Neuronal stem cell (in vitro differentiated cells): ENCODE data around the gene FBXO34.

Experiments
- DNase-seq: peaks from one replicate; pipeline ENCODE4 v3.0.0-alpha.2; 2013; ENCODE audit warnings: low spot score
- H2AFZ ChIP-seq: one replicate; pipeline ENCODE4 v1.6.1; 2013; ENCODE audit warnings: mild to moderate bottlenecking, low read length, inconsistent platforms
- H2AK5ac ChIP-seq: 2 replicates; pipeline ENCODE4 v1.6.1; 2013; ENCODE audit warnings: low read depth, mild to moderate bottlenecking, inconsistent platforms, low read length, moderate library complexity, mixed read lengths
- H2BK120ac ChIP-seq: 2 replicates; pipeline ENCODE4 v1.6.1; 2013; ENCODE audit warnings: low read depth, mild to moderate bottlenecking, inconsistent platforms, low read length, moderate library complexity, mixed read lengths
- H2BK12ac ChIP-seq: one replicate; pipeline ENCODE4 v1.6.1; 2013; ENCODE audit warnings: low read length, inconsistent platforms
- H2BK15ac ChIP-seq: 2 replicates; pipeline ENCODE4 v1.6.1; 2013; ENCODE audit warnings: mild to moderate bottlenecking, low read length, inconsistent platforms, mixed read lengths
- H2BK5ac ChIP-seq: one replicate; pipeline ENCODE4 v1.6.1; 2013; ENCODE audit warnings: inconsistent platforms, mild to moderate bottlenecking, low read length, moderate library complexity
- H3K14ac ChIP-seq: one replicate; pipeline ENCODE4 v1.6.1; 2013; ENCODE audit warnings: low read length, inconsistent platforms
- H3K18ac ChIP-seq: 2 replicates; pipeline ENCODE4 v1.6.1; 2013; ENCODE audit warnings: low read length, inconsistent platforms
- H3K23ac ChIP-seq: 2 replicates; pipeline ENCODE4 v1.6.1; 2013; ENCODE audit warnings: low read depth, mild to moderate bottlenecking, mixed read lengths, low read length, inconsistent platforms; ENCODE audit not compliant: poor library complexity
- H3K27ac ChIP-seq: replicated peaks from 3 replicates; pipeline ENCODE4 v1.5.1; 2013; ENCODE audit warnings: low read length, inconsistent platforms
- H3K27me3 ChIP-seq, 3 experiments: 2 replicates each; pipeline ENCODE4 v1.6.1; 2013; ENCODE audit warnings: low read length in 3 of 3, mild to moderate bottlenecking in 2 of 3, inconsistent platforms in 1 of 3, low read depth in 1 of 3, mixed read lengths in 1 of 3, moderate library complexity in 1 of 3; ENCODE audit not compliant: control insufficient read depth in 3 of 3, insufficient read depth in 3 of 3
- H3K36me3 ChIP-seq, 2 donors: replicated peaks in 1 of 2; 2 replicates each; pipeline ENCODE4 v1.6.1; 2013; ENCODE audit warnings: low read length in 2 of 2; ENCODE audit not compliant: control insufficient read depth in 2 of 2, insufficient read depth in 2 of 2
- H3K4ac ChIP-seq: 2 replicates; pipeline ENCODE4 v1.6.1; 2013; ENCODE audit warnings: inconsistent platforms, mild to moderate bottlenecking, low read length, moderate library complexity
- H3K4me1 ChIP-seq, 2 donors: 1 replicate in 1 of 2; 2 replicates in 1 of 2; pipeline ENCODE4 v1.6.1; 2013; ENCODE audit warnings: low read length in 2 of 2, low read depth in 1 of 2; ENCODE audit not compliant: control insufficient read depth in 2 of 2, insufficient read depth in 1 of 2
- H3K4me2 ChIP-seq: one replicate; pipeline ENCODE4 v1.6.1; 2013; ENCODE audit warnings: mild to moderate bottlenecking, low read length, inconsistent platforms; ENCODE audit not compliant: insufficient read depth, poor library complexity, severe bottlenecking
- H3K4me3 ChIP-seq, 2 donors: 2 replicates each; pipeline ENCODE4 v1.5.1; 2013; ENCODE audit warnings: low read length in 2 of 2, mild to moderate bottlenecking in 2 of 2, inconsistent platforms in 1 of 2, moderate library complexity in 1 of 2
- H3K79me1 ChIP-seq: one replicate; pipeline ENCODE4 v1.6.1; 2013; ENCODE audit warnings: low read depth, mild to moderate bottlenecking, inconsistent platforms, low read length, moderate library complexity
- H3K9ac ChIP-seq: one replicate; pipeline ENCODE4 v1.6.1; 2013; ENCODE audit warnings: mild to moderate bottlenecking, low read depth, low read length, inconsistent platforms; ENCODE audit not compliant: poor library complexity
- H3K9me3 ChIP-seq, 2 donors: replicated peaks in 1 of 2; 2 replicates each; pipeline versions ENCODE3 to v1.6.1; 2013; ENCODE audit warnings: low read length in 2 of 2, mild to moderate bottlenecking in 2 of 2, inconsistent platforms in 1 of 2, low read depth in 1 of 2, mixed read lengths in 1 of 2, moderate library complexity in 1 of 2; ENCODE audit not compliant: control insufficient read depth in 2 of 2, insufficient read depth in 1 of 2
- H4K8ac ChIP-seq: one replicate; pipeline ENCODE4 v1.6.1; 2013; ENCODE audit warnings: low read depth, mild to moderate bottlenecking, inconsistent platforms, low read length, moderate library complexity
- H4K91ac ChIP-seq: one replicate; pipeline ENCODE4 v1.6.1; 2013; ENCODE audit warnings: low read length, low read depth, mild to moderate bottlenecking, inconsistent platforms; ENCODE audit not compliant: poor library complexity
- WGBS, 2 donors: extraction: QIAGEN DNeasy Blood & Tissue Kit; methylation state at CpG; one replicate each; pipeline ENCODE4 v1.1.7; 2013; ENCODE audit warnings: missing lambda C conversion rate in 2 of 2, mixed read lengths in 1 of 2; ENCODE audit not compliant: insufficient read length in 2 of 2, insufficient replicate concordance in 1 of 2; ENCODE audit errors: extremely low coverage in 2 of 2; 5-methylcytosine and 5-hydroxymethylcytosine counted together

The FBXO34 gene

GRCh38 chr14:55370883-55371455 is 99.7 kb downstream of the FBXO34 start:
- Histone ChIP-seq H2BK12ac (no peak overlapping the region), H4K91ac (no peak overlapping the region), H3K18ac (no peak overlapping the region), H3K9ac (no peak overlapping the region), H3K36me3 (peaks cover 7 to 61% of the 10 kb centered on the region in 2 donors), H3K4me3 (no peak overlapping the region), H3K4me1 (no peaks in the 10 kb centered on the region), H3K9me3 (no peaks in the 10 kb centered on the region), H2BK15ac (no peak overlapping the region), H3K27me3 (no peaks in the 10 kb centered on the region), H3K14ac (no peak overlapping the region), H2BK120ac (no peak overlapping the region), H2BK5ac (no peak overlapping the region), H4K8ac (no peak overlapping the region), H3K4ac (no peak overlapping the region), H3K79me1 (no peaks in the 10 kb centered on the region), H3K4me2 (no peak overlapping the region), H2AFZ (no peak overlapping the region), H3K23ac (no peak overlapping the region), H3K27ac (no peak overlapping the region), H2AK5ac (no peak overlapping the region)
- no peak for DNase-seq
- no CpG with 5 or more reads among the region's 11 CpGs for WGBS, 2 donors

- H2BK15ac ChIP-seq, result no peak overlapping the region
- no peak overlapping the region for H3K4ac ChIP-seq
- H3K4me2 ChIP-seq, result no peak overlapping the region
- no peaks in the 10 kb centered on the region for H3K9me3 ChIP-seq
- no peak overlapping the region for H3K23ac ChIP-seq
- no peak overlapping the region for H2BK5ac ChIP-seq
- no peak overlapping the region for H2BK120ac ChIP-seq
- H3K9ac ChIP-seq, result no peak overlapping the region
- no peak overlapping the region for H2AK5ac ChIP-seq
- H3K27ac ChIP-seq, result no peak overlapping the region
- H4K91ac ChIP-seq, result no peak overlapping the region
- no peak overlapping the region for H3K18ac ChIP-seq
- no peaks in the 10 kb centered on the region for H3K27me3 ChIP-seq
- H3K4me1 ChIP-seq, result no peaks in the 10 kb centered on the region
- no peaks in the 10 kb centered on the region for H3K79me1 ChIP-seq
- H4K8ac ChIP-seq, result no peak overlapping the region
- DNase-seq, result no peak
- no CpG with 5 or more reads among the region's 1 CpG for WGBS, 2 donors
- peaks cover 9 to 67% of the 10 kb centered on the region in 2 donors for H3K36me3 ChIP-seq
- no peak overlapping the region for H2BK12ac ChIP-seq
- H3K4me3 ChIP-seq, result no peak overlapping the region
- H3K14ac ChIP-seq, result no peak overlapping the region
- H2AFZ ChIP-seq, result no peak overlapping the region
Measured at GRCh38 chr14:55372423-55372822, 101.2 kb downstream of the FBXO34 start.

- H3K79me1 ChIP-seq, result no peaks in the 10 kb centered on the region
- H3K23ac ChIP-seq, result no peak overlapping the region
- no peak overlapping the region for H2BK12ac ChIP-seq
- no peak overlapping the region for H2AK5ac ChIP-seq
- H3K27ac ChIP-seq, result no peak overlapping the region
- no peak overlapping the region for H3K4ac ChIP-seq
- peaks cover 9 to 67% of the 10 kb centered on the region in 2 donors for H3K36me3 ChIP-seq
- no peak overlapping the region for H2BK5ac ChIP-seq
- WGBS, 2 donors, result no CpG with 5 or more reads among the region's 7 CpGs
- no peaks in the 10 kb centered on the region for H3K27me3 ChIP-seq
- no peaks in the 10 kb centered on the region for H3K4me1 ChIP-seq
- H3K9me3 ChIP-seq, result no peaks in the 10 kb centered on the region
- H2AFZ ChIP-seq, result no peak overlapping the region
- no peak overlapping the region for H4K91ac ChIP-seq
- no peak overlapping the region for H3K9ac ChIP-seq
- no peak overlapping the region for H3K4me3 ChIP-seq
- H3K18ac ChIP-seq, result no peak overlapping the region
- H4K8ac ChIP-seq, result no peak overlapping the region
- DNase-seq, result no peak
- H2BK15ac ChIP-seq, result no peak overlapping the region
- no peak overlapping the region for H2BK120ac ChIP-seq
- H3K4me2 ChIP-seq, result no peak overlapping the region
- no peak overlapping the region for H3K14ac ChIP-seq
Measured at GRCh38 chr14:55372825-55373224, 101.6 kb downstream of the FBXO34 start.

DNA sequence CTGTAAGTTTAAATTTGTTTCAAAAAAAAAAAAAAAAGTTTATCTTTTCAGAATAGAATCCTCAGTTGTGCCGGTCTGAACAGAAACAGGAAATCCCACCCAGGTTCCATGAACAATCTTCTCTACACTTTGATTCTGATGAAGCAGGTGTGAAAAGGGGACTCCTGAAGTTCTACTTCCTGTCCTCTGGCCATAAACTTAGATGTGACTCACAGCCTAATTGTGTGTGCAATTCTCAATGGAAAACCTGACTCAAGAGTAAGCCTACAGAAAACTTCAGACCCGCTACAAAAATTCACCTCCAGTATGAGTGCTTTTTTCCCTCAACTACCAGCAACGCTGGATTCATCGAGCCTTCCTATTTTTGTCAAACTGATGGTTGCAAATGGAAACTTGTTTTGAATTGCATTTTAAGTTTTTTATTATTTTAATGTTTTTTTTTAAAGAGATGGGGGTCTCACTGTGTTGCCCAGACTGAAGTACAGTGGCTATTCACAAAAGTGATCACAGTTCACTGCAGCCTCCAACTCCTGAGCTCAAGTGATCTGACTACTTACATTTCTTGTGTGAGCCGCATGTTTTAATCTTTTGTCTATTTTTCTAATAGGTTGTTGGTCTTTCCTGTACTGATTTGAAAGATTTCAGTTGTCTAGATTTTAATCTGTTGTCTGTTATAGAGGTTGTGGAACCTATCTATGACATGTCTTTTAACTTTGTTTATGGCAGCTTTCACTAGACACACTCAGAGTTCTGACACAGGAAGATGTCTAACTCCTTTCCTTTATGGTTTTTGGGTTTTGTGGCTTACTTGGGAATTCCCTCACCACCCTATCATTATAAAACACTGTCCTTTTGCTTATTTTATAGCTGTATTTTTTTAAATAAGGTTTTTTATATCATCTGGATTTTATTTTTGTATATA is 102.8 kb downstream of the FBXO34 start:
- H4K91ac ChIP-seq, result no peak overlapping the region
- no peaks in the 10 kb centered on the region for H3K79me1 ChIP-seq
- no peak overlapping the region for H3K4me2 ChIP-seq
- H3K4me3 ChIP-seq, result no peak overlapping the region
- H2BK5ac ChIP-seq, result no peak overlapping the region
- no peak overlapping the region for H3K4ac ChIP-seq
- no peak overlapping the region for H3K23ac ChIP-seq
- no peaks in the 10 kb centered on the region for H3K27me3 ChIP-seq
- no peak overlapping the region for H2BK12ac ChIP-seq
- no peak overlapping the region for H2BK15ac ChIP-seq
- no peaks in the 10 kb centered on the region for H3K4me1 ChIP-seq
- H3K27ac ChIP-seq, result no peak overlapping the region
- H3K18ac ChIP-seq, result no peak overlapping the region
- H3K14ac ChIP-seq, result no peak overlapping the region
- no peak overlapping the region for H2AFZ ChIP-seq
- peaks cover 14 to 69% of the 10 kb centered on the region in 2 donors for H3K36me3 ChIP-seq
- H4K8ac ChIP-seq, result no peak overlapping the region
- WGBS, 2 donors, result no CpG with 5 or more reads among the region's 5 CpGs
- DNase-seq, result no peak
- no peak overlapping the region for H2AK5ac ChIP-seq
- no peaks in the 10 kb centered on the region for H3K9me3 ChIP-seq
- H3K9ac ChIP-seq, result no peak overlapping the region
- H2BK120ac ChIP-seq, result no peak overlapping the region
